ENCODE data around the gene SIAH2. TPM values are rescaled to one million over a fixed set of nuclear protein-coding genes. Genes with fewer than 3 reads are reported as not detected.

The SIAH2 gene
- total RNA-seq, 1 donor from 2014 or later: 18.6 TPM

- ATAC-seq (no peak), DNase-seq (no peak)
- no peak for TF ChIP-seq CTCF (IDR thresholded peaks at IDR 0.05)
- Histone ChIP-seq H3K4me1 (peaks cover 65% of the 10 kb centered on the region), H3K9me3 (no peaks in the 10 kb centered on the region), H3K27ac (no peak overlapping the region), H3K27me3 (ENCODE audit: low read depth) (no peaks in the 10 kb centered on the region), H3K36me3 (no peaks in the 10 kb centered on the region), H3K4me3 (no peak overlapping the region)
- intact Hi-C loops (cut with DNase I): no loop called here
These were observed 6.4 kb downstream of the SIAH2 start for GRCh38 chr3:150756491-150757059.

- intact Hi-C loops (cut with DNase I): no loop called here
- Histone ChIP-seq H3K27ac (no peak overlapping the region), H3K36me3 (no peaks in the 10 kb centered on the region), H3K9me3 (no peaks in the 10 kb centered on the region), H3K4me1 (peaks cover 65% of the 10 kb centered on the region), H3K4me3 (no peak overlapping the region), H3K27me3 (ENCODE audit: low read depth) (no peaks in the 10 kb centered on the region)
- ATAC-seq: no peak
- DNase-seq: no peak
- no peak for TF ChIP-seq CTCF (IDR thresholded peaks at IDR 0.05)
These were observed 7.1 kb downstream of the SIAH2 start for GRCh38 chr3:150755902-150756301.

DNA sequence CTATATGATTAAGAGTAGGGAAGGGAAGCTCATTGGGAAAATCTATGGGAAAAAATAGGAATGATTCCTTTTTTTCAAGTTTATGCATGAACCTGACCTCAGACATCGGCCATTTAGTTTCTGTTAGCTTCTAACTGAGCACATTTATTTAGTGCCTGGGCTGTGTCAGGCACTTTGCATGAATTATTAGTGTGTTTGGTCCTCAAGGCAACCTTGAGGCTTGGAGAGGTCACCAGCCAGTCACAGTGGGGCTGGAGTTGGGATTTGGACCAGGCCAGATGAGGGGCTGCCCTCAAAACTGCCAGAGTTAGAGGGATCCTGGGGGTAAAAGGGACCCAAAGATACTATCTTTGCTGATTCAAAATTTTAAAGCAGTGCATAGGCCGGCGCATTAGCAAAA is 8.1 kb downstream of the SIAH2 start:
- peaks cover 58% of the 10 kb centered on the region for H3K4me1 ChIP-seq
- DNase-seq: no peak
- no peak for TF ChIP-seq CTCF (IDR thresholded peaks at IDR 0.05)
- no peak for ATAC-seq
- no peaks in the 10 kb centered on the region for H3K9me3 ChIP-seq
- H3K27ac ChIP-seq: no peak overlapping the region
- H3K4me3 ChIP-seq: no peak overlapping the region
- intact Hi-C loops (cut with DNase I): no loop called here
- H3K27me3 ChIP-seq (ENCODE audit: low read depth): no peaks in the 10 kb centered on the region
- H3K36me3 ChIP-seq: no peaks in the 10 kb centered on the region

DNA sequence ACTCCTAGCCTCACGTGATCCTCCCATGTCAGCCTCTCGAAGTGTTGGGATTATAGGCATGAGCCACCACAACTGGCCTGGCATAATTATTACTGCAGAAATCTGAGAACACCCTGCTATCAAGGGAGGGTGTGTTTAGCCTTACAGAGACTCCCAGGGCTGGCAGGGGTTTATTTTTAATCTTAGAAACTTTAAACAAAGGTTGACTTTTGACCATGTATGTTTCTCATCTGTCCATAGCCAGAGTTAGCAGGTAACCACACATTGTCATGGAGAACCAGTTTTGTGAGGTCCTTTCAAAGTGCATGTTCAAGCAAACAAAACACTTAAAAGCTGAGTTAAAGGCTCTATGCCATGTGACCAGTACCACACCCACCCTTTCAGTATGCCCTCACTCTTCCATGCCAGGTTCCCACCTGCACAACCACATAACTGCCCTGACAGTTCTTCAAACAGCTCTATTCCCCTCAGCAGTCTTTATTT is 11.1 kb downstream of the SIAH2 start:
- TF ChIP-seq CTCF (IDR thresholded peaks at IDR 0.05): no peak
- Histone ChIP-seq H3K9me3 (no peaks in the 10 kb centered on the region), H3K27me3 (ENCODE audit: low read depth) (no peaks in the 10 kb centered on the region), H3K36me3 (no peaks in the 10 kb centered on the region), H3K27ac (peak overlapping the region; percentile 42), H3K4me3 (no peak overlapping the region), H3K4me1 (peaks cover 59% of the 10 kb centered on the region)
- DNase-seq: no peak
- intact Hi-C loops (cut with DNase I): no loop called here
- ATAC-seq: peak; percentile 92 to 94

GRCh38 chr3:150749255-150749654 is 13.7 kb downstream of the SIAH2 start:
- H3K4me1 ChIP-seq: peaks cover 63% of the 10 kb centered on the region
- no peak for ATAC-seq
- no peaks in the 10 kb centered on the region for H3K9me3 ChIP-seq

More at GRCh38 chr3:150749255-150749654, 13.7 kb downstream of the SIAH2 start:
- intact Hi-C loops (cut with DNase I): no loop called here
- TF ChIP-seq CTCF (IDR thresholded peaks at IDR 0.05): no peak
- Histone ChIP-seq H3K36me3 (no peaks in the 10 kb centered on the region), H3K27ac (no peak overlapping the region), H3K27me3 (ENCODE audit: low read depth) (no peaks in the 10 kb centered on the region), H3K4me3 (no peak overlapping the region)
- no peak for DNase-seq

Data from lower lobe of right lung (tissue), 2 donors.